Fibroblast of skin of left biceps (primary cell): ENCODE data around the gene NRG3.
"Not testable (repeated sequence)": the region's sequence is repeated elsewhere in the genome, so short reads cannot be mapped to it uniquely, and the experiment has no call there.

Source experiments
- DNase-seq, 2 experiments: peaks; one replicate each; pipeline ENCODE4 v3.0.0-alpha.2; 2013; ENCODE audit warnings: low read depth in 2 of 2

Gene NRG3

GRCh38 chr10:82980321-82980720, 1105.3 kb downstream of the NRG3 start:
- no peak for DNase-seq

- peak; percentile 33 to 34 for DNase-seq
These were observed 1106.2 kb downstream of the NRG3 start for GRCh38 chr10:82981137-82981723.

- peak; percentile 92 for DNase-seq
These were observed 1107.2 kb downstream of the NRG3 start for GRCh38 chr10:82982110-82982608.

- no peak for DNase-seq
These were observed 1111.2 kb downstream of the NRG3 start for GRCh38 chr10:82986216-82986615.

GRCh38 chr10:83006479-83006878, 1131.5 kb downstream of the NRG3 start:
- not testable (repeated sequence) for DNase-seq

- no peak for DNase-seq
These were observed 1132.5 kb downstream of the NRG3 start for GRCh38 chr10:83007510-83007909.

GRCh38 chr10:83012866-83013265, 1137.9 kb downstream of the NRG3 start:
- DNase-seq = peak; percentile 10 to 25

GRCh38 chr10:83017076-83017867, 1142.3 kb downstream of the NRG3 start:
- DNase-seq = no peak

- DNase-seq = no peak
These were observed 1148.7 kb downstream of the NRG3 start for GRCh38 chr10:83023662-83024061.
